Adrenal gland (tissue), 5 donors: ENCODE results near the gene CDC42.

Source experiments
- POLR2A ChIP-seq, 2 donors: fragments of 450-650 bp; IDR thresholded peaks; one replicate each; pipeline ENCODE4 v1.6.1; 2017; ENCODE audit warnings: antibody characterized with exemption in 2 of 2, mild to moderate bottlenecking in 2 of 2, moderate library complexity in 1 of 2
- TF ChIP-seq, protein P1 (sequence below), 6 experiments: fragments of 450-650 bp in 4 of 6; fragments of 200-600 bp in 2 of 6; sonication (generic) in 1 of 6; IDR thresholded peaks; 1 replicate in 5 of 6; 2 replicates in 1 of 6; pipeline versions ENCODE4 v1.5.1 to v1.8.0; 2016 to 2021; ENCODE audit warnings: antibody characterized with exemption in 6 of 6, mild to moderate bottlenecking in 2 of 6, moderate library complexity in 1 of 6
- donor health status: DM: no; HTN: no; CAD: no.

DNA sequence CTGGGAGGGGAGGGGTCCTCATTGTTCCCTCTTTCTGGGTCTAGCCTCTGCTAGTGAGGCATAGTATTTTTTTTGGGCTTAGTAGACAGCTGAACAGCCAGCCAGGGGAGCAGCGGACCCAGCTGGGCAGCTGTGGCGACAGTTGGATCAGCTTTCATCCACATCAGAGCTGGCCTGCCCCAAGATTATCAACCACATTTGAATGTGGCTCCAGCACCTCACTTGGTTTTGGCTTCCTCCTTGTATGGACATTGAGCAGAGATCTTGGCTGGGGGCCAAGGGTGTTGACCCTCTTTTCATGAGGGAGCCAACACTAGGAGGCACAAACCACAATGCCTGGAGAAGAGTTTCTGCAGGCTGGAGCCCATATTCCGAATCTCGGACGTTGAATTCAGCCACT, 65.3 kb downstream of the CDC42 start:
- TF ChIP-seq, protein P1, sequence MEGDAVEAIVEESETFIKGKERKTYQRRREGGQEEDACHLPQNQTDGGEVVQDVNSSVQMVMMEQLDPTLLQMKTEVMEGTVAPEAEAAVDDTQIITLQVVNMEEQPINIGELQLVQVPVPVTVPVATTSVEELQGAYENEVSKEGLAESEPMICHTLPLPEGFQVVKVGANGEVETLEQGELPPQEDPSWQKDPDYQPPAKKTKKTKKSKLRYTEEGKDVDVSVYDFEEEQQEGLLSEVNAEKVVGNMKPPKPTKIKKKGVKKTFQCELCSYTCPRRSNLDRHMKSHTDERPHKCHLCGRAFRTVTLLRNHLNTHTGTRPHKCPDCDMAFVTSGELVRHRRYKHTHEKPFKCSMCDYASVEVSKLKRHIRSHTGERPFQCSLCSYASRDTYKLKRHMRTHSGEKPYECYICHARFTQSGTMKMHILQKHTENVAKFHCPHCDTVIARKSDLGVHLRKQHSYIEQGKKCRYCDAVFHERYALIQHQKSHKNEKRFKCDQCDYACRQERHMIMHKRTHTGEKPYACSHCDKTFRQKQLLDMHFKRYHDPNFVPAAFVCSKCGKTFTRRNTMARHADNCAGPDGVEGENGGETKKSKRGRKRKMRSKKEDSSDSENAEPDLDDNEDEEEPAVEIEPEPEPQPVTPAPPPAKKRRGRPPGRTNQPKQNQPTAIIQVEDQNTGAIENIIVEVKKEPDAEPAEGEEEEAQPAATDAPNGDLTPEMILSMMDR (IDR thresholded peaks at IDR 0.05): no peak
- no peak for TF ChIP-seq POLR2A (IDR thresholded peaks at IDR 0.05)
